Erythroblast (primary cell): ENCODE results near the gene AKNA.

ENCODE experiments used
- GATA1 ChIP-seq: IDR thresholded peaks from 2 replicates; pipeline ENCODE4 v1.6.1; 2011; ENCODE audit warnings: low read depth, mild to moderate bottlenecking, control low read depth, low read length, moderate library complexity
- POLR2A ChIP-seq: IDR thresholded peaks from 2 replicates; pipeline ENCODE4 v1.6.1; 2011; ENCODE audit warnings: mild to moderate bottlenecking, low read length

GRCh38 chr9:114344692-114345091 is 43.1 kb downstream of the AKNA start:
- TF ChIP-seq POLR2A, result no peak
- TF ChIP-seq GATA1, result no peak
